IgD-negative memory B cell (primary cell): ENCODE results near the gene TIMM23. TPM values are rescaled to one million over a fixed set of nuclear protein-coding genes. Genes with fewer than 3 reads are reported as not detected.

Source experiments
- H3K27ac Mint-ChIP-seq, 3 donors: one replicate each; pipeline ENCODE4 v1.8.0; 2020 to 2022; ENCODE audit warnings: mild to moderate bottlenecking in 3 of 3, mixed read lengths in 3 of 3, moderate library complexity in 1 of 3
- H3K27me3 Mint-ChIP-seq: one replicate; pipeline ENCODE4 v1.8.0; 2021; ENCODE audit warnings: mixed read lengths
- H3K36me3 Mint-ChIP-seq: one replicate; pipeline ENCODE4 v1.8.0; 2020; ENCODE audit warnings: mild to moderate bottlenecking, mixed read lengths
- H3K4me1 Mint-ChIP-seq, 3 donors: one replicate each; pipeline ENCODE4 v1.8.0; 2020 to 2022; ENCODE audit warnings: mixed read lengths in 3 of 3, mild to moderate bottlenecking in 1 of 3
- H3K4me3 Mint-ChIP-seq, 4 donors: one replicate each; pipeline ENCODE4 v1.8.0; 2020 to 2022; ENCODE audit warnings: mild to moderate bottlenecking in 4 of 4, mixed read lengths in 4 of 4, moderate library complexity in 3 of 4
- H3K9me3 Mint-ChIP-seq, 3 donors: one replicate each; pipeline ENCODE4 v1.8.0; 2020 to 2021; ENCODE audit warnings: mixed read lengths in 3 of 3, mild to moderate bottlenecking in 1 of 3
- polyA plus RNA-seq: library from polyadenylated mRNA; unstranded; fragments of 300-500 nt; fragmentation: Illumina TruSeq; gene quantifications from one replicate; pipeline ENCODE4 v1.2.3, GENCODE V29; 2021

Gene TIMM23
- polyA plus RNA-seq, 1 donor from 2014 or later = 57.9 TPM

- Mint-ChIP-seq H3K9me3 (no peaks in the 10 kb centered on the region), H3K27ac (no peak overlapping the region), H3K4me1 (peaks cover 38 to 62% (median 53%) of the 10 kb centered on the region in 3 donors), H3K27me3 (no peaks in the 10 kb centered on the region), H3K4me3 (peak overlapping the region in 1 of 4 donors; percentile 33), H3K36me3 (no peaks in the 10 kb centered on the region)
These were observed 53.8 kb downstream of the TIMM23 start for GRCh38 chr10:46026106-46026505.

- Mint-ChIP-seq H3K9me3 (no peaks in the 10 kb centered on the region), H3K27ac (peak overlapping the region; percentile 79 to 99 (median 95)), H3K36me3 (peaks cover 1% of the 10 kb centered on the region), H3K4me1 (peaks cover 32 to 51% (median 37%) of the 10 kb centered on the region in 3 donors), H3K4me3 (peak overlapping the region; percentile 90 to 99 (median 94)), H3K27me3 (no peaks in the 10 kb centered on the region)
These were observed 56.5 kb downstream of the TIMM23 start for GRCh38 chr10:46028584-46029460.

- peak overlapping the region; percentile 90 to 99 (median 94) for H3K4me3 Mint-ChIP-seq
These were observed 57.3 kb downstream of the TIMM23 start for GRCh38 chr10:46029461-46030030.

GRCh38 chr10:46030091-46030937 is 58.0 kb downstream of the TIMM23 start, which contains the start of gene NCOA4:
TSS of gene NCOA4 (minus strand) at chr10:46030623. CDS start at chr10:46016680, 13,943 bp downstream.
- Mint-ChIP-seq H3K27ac (peak within 1 kb of the TSS; percentile 79 to 99 (median 95)), H3K9me3 (peaks cover 0 to 2% (median 0%) of the 10 kb centered on the region in 3 donors), H3K4me3 (peak within 1 kb of the TSS; percentile 90 to 99 (median 94)), H3K36me3 (peaks cover 2% of the 10 kb centered on the region), H3K4me1 (peaks cover 26 to 40% (median 27%) of the 10 kb centered on the region in 3 donors), H3K27me3 (peaks cover 3% of the 10 kb centered on the region)

More at GRCh38 chr10:46029461-46030030, 57.3 kb downstream of the TIMM23 start:
- peak overlapping the region; percentile 79 to 99 (median 95) for H3K27ac Mint-ChIP-seq
- H3K36me3 Mint-ChIP-seq = peaks cover 2% of the 10 kb centered on the region
- no peaks in the 10 kb centered on the region for H3K27me3 Mint-ChIP-seq
- no peaks in the 10 kb centered on the region for H3K9me3 Mint-ChIP-seq
- peaks cover 29 to 45% (median 30%) of the 10 kb centered on the region in 3 donors for H3K4me1 Mint-ChIP-seq

- Mint-ChIP-seq H3K36me3 (peaks cover 2% of the 10 kb centered on the region), H3K27ac (peak overlapping the region; percentile 46 to 96 (median 81)), H3K4me3 (peak overlapping the region; percentile 55 to 78 (median 74)), H3K9me3 (peaks cover 0 to 4% (median 0%) of the 10 kb centered on the region in 3 donors), H3K4me1 (peaks cover 20 to 29% (median 27%) of the 10 kb centered on the region in 3 donors), H3K27me3 (peaks cover 10% of the 10 kb centered on the region)
These were observed 59.6 kb downstream of the TIMM23 start for GRCh38 chr10:46031648-46032532.

GRCh38 chr10:46033602-46034011 is 61.3 kb downstream of the TIMM23 start:
- Mint-ChIP-seq H3K36me3 (peaks cover 2% of the 10 kb centered on the region), H3K27me3 (peaks cover 10% of the 10 kb centered on the region), H3K4me1 (peaks cover 16 to 20% (median 18%) of the 10 kb centered on the region in 3 donors), H3K9me3 (peaks cover 0 to 4% (median 0%) of the 10 kb centered on the region in 3 donors), H3K27ac (peak overlapping the region in 1 of 3 donors; percentile 50), H3K4me3 (no peak overlapping the region)

- H3K27me3 Mint-ChIP-seq = peaks cover 12% of the 10 kb centered on the region
- peaks cover 0 to 4% (median 0%) of the 10 kb centered on the region in 3 donors for H3K9me3 Mint-ChIP-seq
- peaks cover 0 to 4% (median 0%) of the 10 kb centered on the region in 3 donors for H3K4me1 Mint-ChIP-seq
- H3K27ac Mint-ChIP-seq = no peak overlapping the region
- no peak overlapping the region for H3K4me3 Mint-ChIP-seq
- peaks cover 2% of the 10 kb centered on the region for H3K36me3 Mint-ChIP-seq
These were observed 63.9 kb downstream of the TIMM23 start for GRCh38 chr10:46035923-46036849.

GRCh38 chr10:46037107-46037825 is 65.0 kb downstream of the TIMM23 start:
- peaks cover 0 to 2% (median 0%) of the 10 kb centered on the region in 3 donors for H3K4me1 Mint-ChIP-seq
- H3K36me3 Mint-ChIP-seq = peaks cover 2% of the 10 kb centered on the region
- no peak overlapping the region for H3K27ac Mint-ChIP-seq
- H3K27me3 Mint-ChIP-seq = peaks cover 12% of the 10 kb centered on the region
- H3K9me3 Mint-ChIP-seq = peaks cover 0 to 4% (median 0%) of the 10 kb centered on the region in 3 donors
- H3K4me3 Mint-ChIP-seq = no peak overlapping the region

GRCh38 chr10:46040004-46040403 is 67.7 kb downstream of the TIMM23 start:
- H3K36me3 Mint-ChIP-seq = no peaks in the 10 kb centered on the region
- H3K9me3 Mint-ChIP-seq = peaks cover 0 to 4% (median 0%) of the 10 kb centered on the region in 3 donors
- no peak overlapping the region for H3K4me3 Mint-ChIP-seq
- peaks cover 0 to 3% (median 0%) of the 10 kb centered on the region in 3 donors for H3K4me1 Mint-ChIP-seq
- H3K27me3 Mint-ChIP-seq = peaks cover 12% of the 10 kb centered on the region
- H3K27ac Mint-ChIP-seq = no peak overlapping the region

- no peaks in the 10 kb centered on the region for H3K9me3 Mint-ChIP-seq
- no peak overlapping the region for H3K4me3 Mint-ChIP-seq
- H3K27me3 Mint-ChIP-seq = peaks cover 2% of the 10 kb centered on the region
- peaks cover 0 to 2% (median 0%) of the 10 kb centered on the region in 3 donors for H3K4me1 Mint-ChIP-seq
- H3K36me3 Mint-ChIP-seq = no peaks in the 10 kb centered on the region
- no peak overlapping the region for H3K27ac Mint-ChIP-seq
These were observed 70.2 kb downstream of the TIMM23 start for GRCh38 chr10:46042527-46042926.

- Mint-ChIP-seq H3K4me3 (no peak within 1 kb of the TSS), H3K27ac (no peak within 1 kb of the TSS), H3K9me3 (no peaks in the 10 kb centered on the region), H3K27me3 (peaks cover 6% of the 10 kb centered on the region), H3K36me3 (no peaks in the 10 kb centered on the region), H3K4me1 (peaks cover 0 to 2% (median 0%) of the 10 kb centered on the region in 3 donors)
These were observed 74.0 kb downstream of the TIMM23 start, which contains the start of gene MSMB for GRCh38 chr10:46046261-46046660. TSS of gene MSMB (minus strand) at chr10:46046269. CDS start at chr10:46046237, 32 bp downstream.

- Mint-ChIP-seq H3K4me3 (no peak overlapping the region), H3K27me3 (peaks cover 6% of the 10 kb centered on the region), H3K27ac (no peak overlapping the region), H3K36me3 (no peaks in the 10 kb centered on the region), H3K9me3 (no peaks in the 10 kb centered on the region), H3K4me1 (peaks cover 0 to 2% (median 0%) of the 10 kb centered on the region in 3 donors)
These were observed 75.9 kb downstream of the TIMM23 start for GRCh38 chr10:46048152-46048551.
